NCI-H524 (cell line): ENCODE measurements around the gene MAPK8IP3.

Experiments used
- DNase-seq, 2 experiments: peaks; one replicate each; lab custom pipeline; 2025; lab: John Stamatoyannopoulos, UW

Gene MAPK8IP3

DNA sequence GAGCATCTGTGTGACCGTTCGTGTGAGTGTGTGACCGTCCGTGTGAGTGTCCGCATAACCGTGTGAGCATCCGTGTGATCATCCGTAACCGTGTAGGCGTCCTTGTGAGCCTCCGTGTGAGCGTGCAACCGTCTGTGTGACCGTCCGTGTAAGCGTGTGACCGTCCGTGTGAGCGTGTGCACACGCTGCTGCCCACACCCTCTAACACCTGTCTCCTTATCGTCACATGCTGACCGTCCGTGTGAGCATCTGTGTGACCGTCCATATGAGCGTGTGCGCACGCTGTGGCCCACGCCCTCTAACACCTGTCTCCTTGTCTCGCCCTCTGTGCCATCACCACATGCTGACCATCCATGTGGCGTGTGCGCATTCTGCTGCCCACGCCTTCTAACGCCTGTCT lies 34.2 kb downstream of the MAPK8IP3 start:
- DNase-seq: no peak

- no peak for DNase-seq
Measured at GRCh38 chr16:1740781-1741490, 34.9 kb downstream of the MAPK8IP3 start.

DNA sequence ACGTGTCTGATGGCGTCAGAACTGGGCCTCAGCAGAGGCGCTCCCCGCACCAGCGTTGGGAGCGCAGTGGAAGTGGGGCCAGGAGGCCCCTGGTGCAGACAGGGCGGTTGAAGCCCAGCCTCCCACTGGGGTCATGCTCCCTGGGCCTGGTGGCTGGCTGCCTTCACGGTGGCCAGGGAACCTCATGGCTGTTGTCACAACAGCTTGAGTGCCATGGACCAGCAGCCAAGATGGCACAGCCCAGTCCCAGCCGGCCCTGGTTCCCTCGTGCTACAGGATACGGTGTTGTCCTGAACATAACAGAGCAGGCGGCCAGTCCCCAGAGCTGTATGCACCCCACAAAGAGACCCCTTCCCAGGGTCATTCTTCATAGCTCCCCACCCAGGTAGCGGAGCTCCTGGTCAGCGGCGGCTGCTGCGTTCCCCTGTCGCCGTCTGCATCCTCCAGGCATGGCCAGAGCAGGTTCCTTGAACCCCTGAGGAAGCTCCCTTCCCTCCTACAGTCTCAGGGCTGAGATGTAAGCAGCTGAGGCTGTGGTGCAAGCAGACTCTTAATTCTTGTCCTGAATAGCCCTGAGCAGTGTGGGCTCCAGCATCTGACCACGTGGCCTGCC lies 35.7 kb downstream of the MAPK8IP3 start:
- DNase-seq: no peak

- no peak for DNase-seq
Measured at GRCh38 chr16:1743376-1744337, 37.7 kb downstream of the MAPK8IP3 start.

GRCh38 chr16:1744338-1744840 lies 38.4 kb downstream of the MAPK8IP3 start:
- DNase-seq: no peak

GRCh38 chr16:1745181-1745899 lies 39.3 kb downstream of the MAPK8IP3 start:
- no peak for DNase-seq

GRCh38 chr16:1745900-1746692 lies 40.1 kb downstream of the MAPK8IP3 start:
- no peak for DNase-seq

DNA sequence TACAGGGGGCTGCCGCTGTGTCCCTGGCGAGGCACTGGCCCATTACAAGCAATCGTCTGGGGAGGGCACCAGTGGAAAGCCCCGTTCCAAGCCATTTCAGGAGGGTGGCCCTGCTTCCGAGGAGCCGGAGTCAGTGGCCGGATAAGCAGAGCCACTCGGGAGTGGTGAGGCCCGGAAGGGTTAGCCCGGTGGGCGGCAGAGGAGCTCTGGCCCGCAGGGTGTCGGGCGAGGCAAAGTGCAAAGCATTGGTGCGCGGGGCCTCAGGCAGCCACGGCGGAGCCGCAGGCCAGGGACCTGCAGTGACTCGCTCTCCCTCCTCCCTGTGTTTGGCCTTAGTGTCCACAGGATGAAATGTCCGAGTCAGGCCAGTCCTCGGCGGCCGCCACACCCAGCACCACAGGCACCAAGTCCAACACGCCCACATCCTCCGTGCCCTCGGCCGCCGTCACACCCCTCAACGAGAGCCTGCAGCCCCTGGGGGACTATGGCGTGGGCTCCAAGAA lies 40.7 kb downstream of the MAPK8IP3 start:
- no peak for DNase-seq

DNA sequence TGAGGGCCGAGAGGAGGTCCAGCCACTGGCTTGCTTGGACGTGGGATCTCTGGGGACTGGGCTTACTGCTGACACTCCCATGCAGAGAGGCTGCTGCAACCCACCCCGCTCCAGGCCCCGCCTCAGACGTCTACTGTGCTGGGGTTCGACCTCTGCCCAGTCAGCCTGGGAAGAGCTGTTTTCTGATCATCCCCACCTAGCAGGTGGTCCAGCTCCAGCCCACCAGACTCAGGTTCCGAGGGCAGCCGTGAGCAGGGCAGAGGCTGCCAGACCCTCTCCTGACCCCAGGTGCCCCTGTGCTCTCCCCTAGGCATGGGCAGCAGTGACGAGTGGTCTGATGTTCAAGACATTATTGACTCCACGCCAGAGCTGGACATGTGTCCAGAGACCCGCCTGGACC lies 41.9 kb downstream of the MAPK8IP3 start:
- no peak for DNase-seq

- DNase-seq: no peak
Measured at GRCh38 chr16:1749152-1750117, 43.4 kb downstream of the MAPK8IP3 start.

GRCh38 chr16:1751946-1752345 lies 46.0 kb downstream of the MAPK8IP3 start:
- DNase-seq: no peak

DNA sequence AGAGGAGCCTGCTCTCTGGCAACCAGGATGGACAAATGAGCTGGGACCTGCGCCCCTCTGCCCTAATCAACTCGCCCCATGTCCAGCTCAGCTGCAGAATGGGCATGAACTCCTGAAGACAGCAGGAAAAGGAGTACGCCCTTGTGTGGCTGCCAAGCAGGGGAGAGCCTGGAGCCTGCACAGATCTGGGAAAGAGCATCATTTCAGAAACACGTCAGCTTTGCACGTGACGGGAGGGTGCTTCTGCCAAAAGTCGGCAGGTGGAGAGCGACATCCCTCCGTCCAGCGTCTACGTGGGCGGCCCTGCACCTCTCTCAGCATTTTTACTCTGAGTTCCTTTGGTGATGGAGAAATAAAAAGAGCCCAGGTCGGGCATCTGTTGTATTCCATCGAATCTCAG lies 46.9 kb downstream of the MAPK8IP3 start:
- no peak for DNase-seq

- no peak for DNase-seq
Measured at GRCh38 chr16:1754204-1754603, 48.2 kb downstream of the MAPK8IP3 start.

DNA sequence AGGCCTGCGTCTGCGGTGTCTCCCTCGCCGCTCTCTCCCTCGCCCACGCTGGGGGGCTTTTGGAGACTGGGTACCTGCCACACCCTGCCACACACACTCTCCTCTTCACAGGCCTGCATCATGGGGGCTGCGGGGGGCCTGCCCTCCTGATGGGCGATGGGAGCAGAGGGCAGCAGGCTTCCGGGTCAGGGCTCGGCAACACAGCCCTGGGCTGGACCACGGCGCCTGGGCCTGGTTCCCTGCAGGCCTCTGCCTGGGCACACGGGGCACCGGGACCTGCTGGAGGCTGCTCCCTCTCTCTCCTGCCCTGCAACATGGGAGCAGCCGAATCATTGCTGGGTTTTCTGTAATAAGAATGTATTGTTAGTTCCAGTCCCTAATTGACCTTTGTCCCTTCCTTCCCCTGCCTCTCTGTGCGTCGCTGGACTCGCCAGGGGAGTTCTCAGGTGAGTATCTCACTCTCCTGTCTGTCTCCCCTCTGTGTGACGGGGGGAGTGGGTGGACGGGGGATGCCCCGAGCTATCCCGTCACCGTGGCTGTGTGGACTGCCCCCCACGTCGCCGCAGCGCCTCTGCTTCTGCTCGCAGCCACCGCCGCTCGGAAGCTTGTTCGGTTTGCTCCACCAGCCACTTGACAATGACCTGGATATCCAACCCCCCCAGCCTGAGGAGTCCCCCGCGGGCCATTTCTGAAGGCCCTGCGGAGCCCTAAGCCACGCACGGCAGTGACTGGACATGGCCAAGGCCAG lies 51.9 kb downstream of the MAPK8IP3 start:
- no peak for DNase-seq

GRCh38 chr16:1758923-1759322 lies 52.9 kb downstream of the MAPK8IP3 start:
- DNase-seq: no peak

DNA sequence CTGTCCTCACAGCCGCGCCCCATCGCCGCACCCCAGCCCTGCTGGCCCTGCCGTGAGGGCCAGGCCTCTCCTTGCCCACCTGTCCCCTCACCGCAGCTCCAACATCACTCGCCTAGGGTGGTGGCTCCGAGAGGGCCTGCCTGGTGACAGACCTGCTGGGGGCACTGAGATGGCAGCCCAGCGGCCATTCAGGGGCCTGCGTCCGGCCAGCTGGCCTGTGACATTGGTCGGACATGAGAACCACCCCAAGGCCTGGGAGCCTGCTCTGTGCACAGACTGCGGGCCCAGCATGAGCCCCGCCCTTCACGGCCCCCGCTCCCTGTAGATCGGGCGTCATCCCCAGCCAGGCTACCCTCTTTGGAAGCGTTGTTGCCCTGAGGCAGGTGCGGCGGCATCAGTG lies 53.5 kb downstream of the MAPK8IP3 start:
- DNase-seq: no peak

DNA sequence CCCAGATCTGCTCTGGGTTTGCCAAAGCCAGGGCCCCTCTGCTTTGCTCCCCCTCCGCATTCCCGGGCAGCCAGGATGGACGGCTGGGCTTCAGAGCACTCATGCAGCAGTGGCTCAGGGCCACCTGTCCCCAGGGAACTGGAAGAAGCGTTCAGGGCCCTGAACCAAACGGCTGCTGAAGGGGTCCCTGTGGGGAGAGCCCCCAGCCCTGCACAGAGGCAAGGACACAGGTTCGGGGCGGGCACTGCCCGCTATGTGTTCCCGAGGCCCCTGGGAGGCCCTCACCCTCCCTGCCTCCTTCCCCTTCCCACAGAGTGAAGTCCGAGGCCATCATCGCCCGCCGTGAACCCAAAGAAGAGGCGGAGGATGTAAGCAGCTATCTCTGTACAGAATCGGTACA lies 54.9 kb downstream of the MAPK8IP3 start:
- DNase-seq: no peak

DNA sequence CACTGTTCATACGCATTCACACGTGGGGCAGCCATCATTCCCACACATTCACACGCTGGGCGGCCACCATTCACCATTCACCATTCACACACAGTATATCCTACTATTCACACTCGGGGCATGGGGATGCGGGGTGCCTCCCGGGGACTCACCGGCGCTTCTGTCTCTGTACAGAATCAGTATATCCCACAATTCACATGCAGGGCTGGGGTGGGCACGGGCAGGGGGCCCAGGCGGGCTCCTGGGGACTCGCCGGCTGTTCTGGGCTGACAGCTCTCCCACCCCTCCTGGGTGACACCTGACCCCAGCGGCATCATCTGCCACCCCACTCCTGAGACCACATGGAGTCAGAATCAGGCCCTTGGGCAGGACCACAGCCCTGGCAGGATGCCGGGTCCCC lies 55.8 kb downstream of the MAPK8IP3 start:
- DNase-seq: no peak
